GM06990 (cell line): Measurements from ENCODE around the gene KRTAP5-10.

Experiments used
- DNase-seq: peaks from one replicate; pipeline ENCODE4 v3.0.0-alpha.2; 2011; ENCODE audit not compliant: insufficient read length; ENCODE audit errors: extremely low read depth
- H3K27me3 ChIP-seq: replicated peaks from 2 replicates; pipeline ENCODE4 v1.6.0; 2011; ENCODE audit warnings: low read length; ENCODE audit not compliant: control insufficient read depth, insufficient read depth
- H3K36me3 ChIP-seq: 2 replicates; pipeline ENCODE4 v1.5.1; 2011; ENCODE audit warnings: low read length; ENCODE audit not compliant: control insufficient read depth, insufficient read depth
- H3K4me3 ChIP-seq: replicated peaks from 2 replicates; pipeline ENCODE4 v1.5.1; 2011; ENCODE audit warnings: low read depth, mild to moderate bottlenecking, control low read depth, low read length
- TF ChIP-seq, protein P1 (sequence below): IDR thresholded peaks from 2 replicates; pipeline ENCODE4 v1.5.1; 2011; ENCODE audit warnings: low read length, control low read depth, mild to moderate bottlenecking, inconsistent platforms; ENCODE audit not compliant: insufficient read depth, poor library complexity, severe bottlenecking

The KRTAP5-10 gene

DNA sequence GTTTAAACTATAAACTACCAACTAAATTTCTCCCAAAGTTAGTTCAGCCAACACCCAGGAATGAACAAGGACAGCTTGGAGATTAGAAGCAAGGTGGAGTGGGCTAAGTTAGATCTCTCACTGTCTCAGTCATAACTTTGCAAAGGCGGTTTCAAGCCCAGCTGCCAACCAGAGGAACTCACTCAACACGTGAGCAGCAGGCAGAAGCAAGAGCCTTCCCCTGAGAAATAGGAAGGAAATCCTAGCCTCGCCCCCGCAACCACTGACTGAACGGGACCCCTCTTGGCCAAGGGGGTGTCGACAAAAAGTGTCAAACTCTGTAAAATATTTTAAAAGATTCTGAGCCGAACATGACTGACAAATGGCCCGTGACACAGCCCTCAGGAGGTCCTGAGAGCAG lies 21.5 kb upstream of the KRTAP5-10 start:
- peaks cover under 1% of the 10 kb centered on the region; the same call in 1 of the 2 replicates for H3K27me3 ChIP-seq
- TF ChIP-seq, protein P1, sequence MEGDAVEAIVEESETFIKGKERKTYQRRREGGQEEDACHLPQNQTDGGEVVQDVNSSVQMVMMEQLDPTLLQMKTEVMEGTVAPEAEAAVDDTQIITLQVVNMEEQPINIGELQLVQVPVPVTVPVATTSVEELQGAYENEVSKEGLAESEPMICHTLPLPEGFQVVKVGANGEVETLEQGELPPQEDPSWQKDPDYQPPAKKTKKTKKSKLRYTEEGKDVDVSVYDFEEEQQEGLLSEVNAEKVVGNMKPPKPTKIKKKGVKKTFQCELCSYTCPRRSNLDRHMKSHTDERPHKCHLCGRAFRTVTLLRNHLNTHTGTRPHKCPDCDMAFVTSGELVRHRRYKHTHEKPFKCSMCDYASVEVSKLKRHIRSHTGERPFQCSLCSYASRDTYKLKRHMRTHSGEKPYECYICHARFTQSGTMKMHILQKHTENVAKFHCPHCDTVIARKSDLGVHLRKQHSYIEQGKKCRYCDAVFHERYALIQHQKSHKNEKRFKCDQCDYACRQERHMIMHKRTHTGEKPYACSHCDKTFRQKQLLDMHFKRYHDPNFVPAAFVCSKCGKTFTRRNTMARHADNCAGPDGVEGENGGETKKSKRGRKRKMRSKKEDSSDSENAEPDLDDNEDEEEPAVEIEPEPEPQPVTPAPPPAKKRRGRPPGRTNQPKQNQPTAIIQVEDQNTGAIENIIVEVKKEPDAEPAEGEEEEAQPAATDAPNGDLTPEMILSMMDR = no peak

DNA sequence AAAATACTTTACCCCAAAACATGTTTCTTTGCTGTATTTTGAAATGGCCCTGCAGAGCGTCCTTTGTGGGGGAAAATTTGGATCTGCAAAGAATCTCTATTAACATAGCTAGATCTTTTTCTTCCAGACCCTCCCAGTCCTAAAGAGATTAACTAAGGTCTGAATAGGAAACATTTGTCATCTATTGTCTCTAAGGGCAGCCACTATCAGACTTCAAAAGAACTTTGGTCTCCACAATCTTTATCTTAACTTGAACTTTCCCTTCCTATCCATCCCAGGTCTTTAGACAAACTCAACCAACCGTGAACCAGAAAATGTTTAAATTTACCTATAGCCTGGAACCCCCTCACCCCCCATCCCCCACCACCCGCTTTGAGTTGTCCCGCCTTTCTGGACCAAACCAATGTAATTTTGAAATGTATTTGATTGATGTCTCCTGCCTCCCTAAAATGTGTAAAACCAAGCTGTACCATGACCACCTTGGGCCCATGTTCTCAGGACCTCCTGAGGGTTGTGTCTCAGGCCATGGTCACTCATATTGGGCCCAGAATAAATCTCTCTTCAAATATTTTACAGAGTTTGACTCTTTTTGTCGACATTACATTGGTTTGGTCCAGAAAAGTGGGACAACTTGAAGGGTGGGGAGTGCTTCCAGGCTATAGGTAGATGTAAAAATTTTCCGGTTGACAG lies 20.7 kb upstream of the KRTAP5-10 start:
- no peak for DNase-seq
- Histone ChIP-seq H3K27me3 (peaks cover 1% of the 10 kb centered on the region; the same call in 1 of the 2 replicates), H3K36me3 (no peaks in the 10 kb centered on the region), H3K4me3 (no peak overlapping the region)
- TF ChIP-seq, protein P1 = no peak

More for the DNA sequence above, 21.5 kb upstream of the KRTAP5-10 start:
- Histone ChIP-seq H3K36me3 (no peaks in the 10 kb centered on the region), H3K4me3 (no peak overlapping the region)
- no peak for DNase-seq

DNA sequence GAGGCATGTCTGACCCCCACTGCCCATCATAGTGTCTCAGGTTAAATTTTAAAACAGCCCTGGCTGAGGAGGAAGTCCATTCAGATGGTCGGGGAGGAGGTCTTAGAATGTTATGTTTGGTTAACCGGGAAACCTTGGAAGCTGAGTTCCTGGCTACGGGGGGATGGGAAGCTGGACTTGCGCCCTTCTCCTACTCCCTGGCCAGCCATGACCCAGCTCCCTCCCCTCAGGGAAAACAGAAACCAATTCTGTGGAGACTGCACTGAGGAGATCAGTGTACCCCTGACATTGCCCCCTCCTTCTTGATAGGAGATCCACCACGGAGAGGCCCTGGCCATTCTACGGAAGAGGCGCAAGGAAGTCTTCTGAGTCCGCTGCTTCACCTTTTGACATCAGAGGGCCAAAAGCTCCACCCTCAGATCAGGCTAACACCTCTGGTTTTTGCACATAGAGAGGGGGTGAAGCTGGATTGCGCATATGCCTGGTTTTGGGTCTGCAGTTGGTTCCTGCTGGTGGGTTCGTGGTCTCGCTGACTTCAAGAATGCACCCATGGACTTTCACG lies 19.9 kb upstream of the KRTAP5-10 start:
- TF ChIP-seq, protein P1 = no peak
- DNase-seq = no peak
- Histone ChIP-seq H3K27me3 (peaks cover 1% of the 10 kb centered on the region; the same call in 1 of the 2 replicates), H3K36me3 (no peaks in the 10 kb centered on the region), H3K4me3 (no peak overlapping the region)

DNA sequence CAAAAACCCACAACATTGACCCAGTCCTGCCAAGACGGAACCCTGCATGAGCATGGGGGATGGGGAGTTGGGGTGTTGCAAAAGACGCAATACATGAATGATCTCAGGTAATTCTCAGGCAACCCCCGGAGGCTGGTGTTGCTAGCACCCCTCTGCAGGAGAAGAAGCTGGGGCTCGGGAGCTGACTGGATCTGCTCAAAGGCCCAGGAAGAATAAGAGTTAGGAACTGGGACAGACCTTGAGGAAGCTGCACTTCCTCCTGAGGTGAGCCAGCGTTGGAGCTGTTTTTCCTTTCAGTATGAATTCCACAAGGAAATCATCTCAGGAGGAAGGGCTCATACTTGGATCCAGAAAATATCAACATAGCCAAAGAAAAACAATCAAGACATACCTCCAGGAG lies 17.2 kb upstream of the KRTAP5-10 start, which contains the start of gene KRTAP5-9:
Gene KRTAP5-9, plus strand, starts transcription at position 301 of the 400 bp plus-strand sequence. CDS start 238 bp downstream, outside the sequence.
- TF ChIP-seq, protein P1 = no peak
- DNase-seq = no peak
- Histone ChIP-seq H3K36me3 (no peaks in the 10 kb centered on the region), H3K27me3 (peaks cover 1% of the 10 kb centered on the region; the same call in 1 of the 2 replicates), H3K4me3 (no peak within 1 kb of the TSS)

DNA sequence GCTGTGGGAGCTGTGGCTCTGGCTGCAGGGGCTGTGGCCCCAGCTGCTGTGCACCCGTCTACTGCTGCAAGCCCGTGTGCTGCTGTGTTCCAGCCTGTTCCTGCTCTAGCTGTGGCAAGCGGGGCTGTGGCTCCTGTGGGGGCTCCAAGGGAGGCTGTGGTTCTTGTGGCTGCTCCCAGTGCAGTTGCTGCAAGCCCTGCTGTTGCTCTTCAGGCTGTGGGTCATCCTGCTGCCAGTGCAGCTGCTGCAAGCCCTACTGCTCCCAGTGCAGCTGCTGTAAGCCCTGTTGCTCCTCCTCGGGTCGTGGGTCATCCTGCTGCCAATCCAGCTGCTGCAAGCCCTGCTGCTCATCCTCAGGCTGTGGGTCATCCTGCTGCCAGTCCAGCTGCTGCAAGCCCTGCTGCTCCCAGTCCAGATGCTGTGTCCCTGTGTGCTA lies 16.6 kb upstream of the KRTAP5-10 start:
- DNase-seq = no peak
- TF ChIP-seq, protein P1 = no peak
- Histone ChIP-seq H3K36me3 (no peaks in the 10 kb centered on the region), H3K27me3 (peaks cover 1% of the 10 kb centered on the region; the same call in 1 of the 2 replicates), H3K4me3 (no peak overlapping the region)
